Sigmoid colon (tissue), 7 donors: ENCODE data around the gene NRXN3. TPM values are rescaled to one million over a fixed set of nuclear protein-coding genes. Genes with fewer than 3 reads are reported as not detected.

ENCODE experiments used
- DNase-seq: peaks from one replicate; pipeline ENCODE4 v3.0.0-alpha.2; 2019
- H3K27ac ChIP-seq, 4 donors: fragments of 200-600 bp; sonication (generic); one replicate each; pipeline ENCODE4 v1.5.1; 2016 to 2019; ENCODE audit warnings: mild to moderate bottlenecking in 1 of 4
- H3K27me3 ChIP-seq, 3 donors: fragments of 200-600 bp; sonication (generic); one replicate each; pipeline ENCODE4 v1.5.1; 2019; ENCODE audit warnings: mild to moderate bottlenecking in 1 of 3
- H3K36me3 ChIP-seq, 4 donors: fragments of 200-600 bp; sonication (generic); one replicate each; pipeline ENCODE4 v1.5.1; 2016 to 2019
- H3K4me1 ChIP-seq, 4 donors: fragments of 200-600 bp; sonication (generic); one replicate each; pipeline ENCODE4 v1.5.1; 2017 to 2019
- H3K4me3 ChIP-seq, 4 donors: fragments of 200-600 bp; sonication (generic); one replicate each; pipeline ENCODE4 v1.5.1; 2017 to 2019; ENCODE audit warnings: mild to moderate bottlenecking in 2 of 4, moderate library complexity in 1 of 4
- H3K9me3 ChIP-seq, 4 donors: fragments of 200-600 bp in 3 of 4; sonication (generic) in 3 of 4; one replicate each; pipeline versions ENCODE4 v1.5.1 to v1.6.1; 2013 to 2019
- CTCF ChIP-seq, 4 experiments: fragments of 450-650 bp in 3 of 4; fragments of 200-600 bp in 1 of 4; IDR thresholded peaks; one replicate each; pipeline ENCODE4 v1.5.1; 2016 to 2019; ENCODE audit warnings: antibody characterized with exemption in 4 of 4, mild to moderate bottlenecking in 3 of 4, moderate library complexity in 2 of 4
- EP300 ChIP-seq, 4 donors: sonication (generic); formaldehyde crosslinking; IDR thresholded peaks; one replicate each; pipeline ENCODE4 v1.6.1; 2017; ENCODE audit warnings: antibody characterized with exemption in 4 of 4
- POLR2A ChIP-seq, 2 donors: fragments of 450-650 bp; IDR thresholded peaks; one replicate each; pipeline ENCODE4 v1.6.1; 2016; ENCODE audit warnings: antibody characterized with exemption in 2 of 2, mild to moderate bottlenecking in 2 of 2, moderate library complexity in 2 of 2
- POLR2AphosphoS5 ChIP-seq, 4 donors: sonication (generic); formaldehyde crosslinking; IDR thresholded peaks; one replicate each; pipeline ENCODE4 v1.6.1; 2017; ENCODE audit warnings: antibody characterized with exemption in 4 of 4
- WGBS, 2 donors: extraction: QIAGEN DNeasy Blood & Tissue Kit; methylation state at CpG; one replicate each; pipeline ENCODE4 v1.1.7; 2013; 5-methylcytosine and 5-hydroxymethylcytosine counted together
- intact Hi-C: fragments of 100-400 bp; cut with DNase I; formaldehyde crosslinking; loops from one replicate; pipeline ENCODE4 v1.15.1; 2023
- polyA plus RNA-seq, 3 donors: library from polyadenylated mRNA; stranded (reverse); fragments of 200-250 nt; gene quantifications; one replicate each; pipeline ENCODE4 v1.2.3, GENCODE V29; 2013
- total RNA-seq, 4 donors: library from RNA; depleted of rRNA; stranded (reverse); fragments of >200 nt; gene quantifications; one replicate each; pipeline ENCODE4 v1.1.0, GENCODE V29; 2016
- donor health status: healthy with polysubstance abuse.
- donor health status: Bipolar disorder and iron deficiency.
- donor health status: healthy.

The NRXN3 gene
- total and polyA plus RNA-seq, 7 donors: 0.23 to 46.3 (median 23.2) TPM

- no peak for DNase-seq
- H3K4me1 ChIP-seq: peaks cover 0 to 17% (median 8%) of the 10 kb centered on the region in 4 donors
- TF ChIP-seq EP300 (IDR thresholded peaks at IDR 0.05): no peak
- no peak for TF ChIP-seq POLR2AphosphoS5 (IDR thresholded peaks at IDR 0.05)
- no peak for TF ChIP-seq POLR2A (IDR thresholded peaks at IDR 0.05)
- no peak for TF ChIP-seq CTCF (IDR thresholded peaks at IDR 0.05)
- WGBS, 2 donors: 75 to 81% methylated on average over 2 of the region's 2 CpGs
- no peak overlapping the region for H3K4me3 ChIP-seq
- H3K36me3 ChIP-seq: no peaks in the 10 kb centered on the region
- H3K27ac ChIP-seq: no peak overlapping the region
- H3K9me3 ChIP-seq: no peaks in the 10 kb centered on the region
- intact Hi-C loops: no loop called here
- no peaks in the 10 kb centered on the region for H3K27me3 ChIP-seq
Observed at GRCh38 chr14:79118291-79118690, 948.1 kb downstream of the NRXN3 start.

DNA sequence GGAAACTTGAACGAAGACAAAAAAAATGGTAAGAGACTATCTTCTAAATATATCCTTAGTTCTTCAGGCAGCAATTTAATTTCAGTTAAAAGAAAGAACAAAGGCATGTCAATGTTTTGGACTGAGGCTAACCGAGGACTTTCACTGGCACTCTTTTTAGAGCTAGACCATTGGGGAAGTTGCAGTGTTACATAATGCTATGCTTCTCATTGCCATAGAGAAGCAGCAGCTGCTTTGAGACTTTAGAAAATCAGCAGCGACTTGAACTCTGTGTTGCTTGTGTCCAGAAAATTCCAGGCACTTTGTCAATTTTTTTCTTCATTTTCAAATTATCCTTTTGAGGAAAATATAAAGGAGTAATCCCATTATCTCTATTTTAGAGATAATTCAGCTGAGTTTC, 964.2 kb downstream of the NRXN3 start:
- WGBS, 2 donors: 61 to 72% methylated on average over 3 of the region's 3 CpGs
- Histone ChIP-seq H3K9me3 (no peaks in the 10 kb centered on the region), H3K27ac (no peak overlapping the region), H3K36me3 (no peaks in the 10 kb centered on the region), H3K4me1 (peaks cover 0 to 5% (median 0%) of the 10 kb centered on the region in 4 donors), H3K4me3 (no peak overlapping the region), H3K27me3 (no peaks in the 10 kb centered on the region)
- intact Hi-C loops: no loop called here
- no peak for TF ChIP-seq CTCF (IDR thresholded peaks at IDR 0.05)
- TF ChIP-seq EP300 (IDR thresholded peaks at IDR 0.05): no peak
- TF ChIP-seq POLR2AphosphoS5 (IDR thresholded peaks at IDR 0.05): no peak
- TF ChIP-seq POLR2A (IDR thresholded peaks at IDR 0.05): no peak
- no peak for DNase-seq

- Histone ChIP-seq H3K4me3 (no peak overlapping the region), H3K27ac (no peak overlapping the region), H3K4me1 (peaks cover 0 to 5% (median 0%) of the 10 kb centered on the region in 4 donors), H3K9me3 (no peaks in the 10 kb centered on the region), H3K36me3 (no peaks in the 10 kb centered on the region), H3K27me3 (no peaks in the 10 kb centered on the region)
- no peak for TF ChIP-seq POLR2AphosphoS5 (IDR thresholded peaks at IDR 0.05)
- no peak for TF ChIP-seq EP300 (IDR thresholded peaks at IDR 0.05)
- TF ChIP-seq CTCF (IDR thresholded peaks at IDR 0.05): no peak
- TF ChIP-seq POLR2A (IDR thresholded peaks at IDR 0.05): no peak
- intact Hi-C loops: no loop called here
- no peak for DNase-seq
- 76 to 78% methylated on average over 7 of the region's 7 CpGs for WGBS, 2 donors
Observed at GRCh38 chr14:79136071-79137044, 966.2 kb downstream of the NRXN3 start.

- H3K27me3 ChIP-seq: no peaks in the 10 kb centered on the region
- intact Hi-C loops: no loop called here
- WGBS, 2 donors: 66 to 76% methylated on average over 2 of the region's 2 CpGs
- no peak overlapping the region for H3K27ac ChIP-seq
- TF ChIP-seq POLR2AphosphoS5 (IDR thresholded peaks at IDR 0.05): no peak
- no peak for DNase-seq
- peaks cover 0 to 5% (median 0%) of the 10 kb centered on the region in 4 donors for H3K4me1 ChIP-seq
- H3K36me3 ChIP-seq: no peaks in the 10 kb centered on the region
- no peaks in the 10 kb centered on the region for H3K9me3 ChIP-seq
- H3K4me3 ChIP-seq: no peak overlapping the region
Observed at GRCh38 chr14:79137045-79137430, 966.9 kb downstream of the NRXN3 start.

- 68 to 73% methylated on average over 3 of the region's 3 CpGs for WGBS, 2 donors
- intact Hi-C loops: no loop called here
Observed at GRCh38 chr14:79137836-79138235, 967.7 kb downstream of the NRXN3 start.

More at GRCh38 chr14:79137836-79138235, 967.7 kb downstream of the NRXN3 start:
- TF ChIP-seq POLR2A (IDR thresholded peaks at IDR 0.05): no peak
- no peak for TF ChIP-seq CTCF (IDR thresholded peaks at IDR 0.05)
- no peak for TF ChIP-seq POLR2AphosphoS5 (IDR thresholded peaks at IDR 0.05)
- no peak for TF ChIP-seq EP300 (IDR thresholded peaks at IDR 0.05)
- peaks cover 0 to 5% (median 0%) of the 10 kb centered on the region in 4 donors for H3K4me1 ChIP-seq
- no peak for DNase-seq
- no peaks in the 10 kb centered on the region for H3K36me3 ChIP-seq
- no peaks in the 10 kb centered on the region for H3K27me3 ChIP-seq
- H3K4me3 ChIP-seq: no peak overlapping the region
- no peaks in the 10 kb centered on the region for H3K9me3 ChIP-seq
- H3K27ac ChIP-seq: no peak overlapping the region
